ENCODE data around the gene DEPP1. TPM values are rescaled to one million over a fixed set of nuclear protein-coding genes. Genes with fewer than 3 reads are reported as not detected.

The DEPP1 gene
- total and polyA plus RNA-seq, 9 donors, result 35.6 to 603 (median 174) TPM

- peak overlapping the region; percentile 69 for H3K4me3 ChIP-seq
- no peaks in the 10 kb centered on the region for H3K36me3 ChIP-seq
- H3K27ac ChIP-seq, result peak overlapping the region; percentile 37 to 84
- H3K4me1 ChIP-seq (ENCODE audit: insufficient read depth), result peaks cover 34% of the 10 kb centered on the region
- DNase-seq, result peak in 3 of 5 donors; percentile 29 to 40 (median 36)
- H3K27me3 ChIP-seq, result no peaks in the 10 kb centered on the region
- TF ChIP-seq EP300 (IDR thresholded peaks at IDR 0.05) (no peak), POLR2A (IDR thresholded peaks at IDR 0.05) (peak; percentile 19)
- TF ChIP-seq, protein P1, sequence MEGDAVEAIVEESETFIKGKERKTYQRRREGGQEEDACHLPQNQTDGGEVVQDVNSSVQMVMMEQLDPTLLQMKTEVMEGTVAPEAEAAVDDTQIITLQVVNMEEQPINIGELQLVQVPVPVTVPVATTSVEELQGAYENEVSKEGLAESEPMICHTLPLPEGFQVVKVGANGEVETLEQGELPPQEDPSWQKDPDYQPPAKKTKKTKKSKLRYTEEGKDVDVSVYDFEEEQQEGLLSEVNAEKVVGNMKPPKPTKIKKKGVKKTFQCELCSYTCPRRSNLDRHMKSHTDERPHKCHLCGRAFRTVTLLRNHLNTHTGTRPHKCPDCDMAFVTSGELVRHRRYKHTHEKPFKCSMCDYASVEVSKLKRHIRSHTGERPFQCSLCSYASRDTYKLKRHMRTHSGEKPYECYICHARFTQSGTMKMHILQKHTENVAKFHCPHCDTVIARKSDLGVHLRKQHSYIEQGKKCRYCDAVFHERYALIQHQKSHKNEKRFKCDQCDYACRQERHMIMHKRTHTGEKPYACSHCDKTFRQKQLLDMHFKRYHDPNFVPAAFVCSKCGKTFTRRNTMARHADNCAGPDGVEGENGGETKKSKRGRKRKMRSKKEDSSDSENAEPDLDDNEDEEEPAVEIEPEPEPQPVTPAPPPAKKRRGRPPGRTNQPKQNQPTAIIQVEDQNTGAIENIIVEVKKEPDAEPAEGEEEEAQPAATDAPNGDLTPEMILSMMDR (IDR thresholded peaks at IDR 0.05), result no peak
- H3K9me3 ChIP-seq, result peaks cover 0 to 7% of the 10 kb centered on the region in 2 donors
- intact Hi-C loops (cut with DNase I), result no loop called here
- WGBS, 3 donors, result 78 to 86% (median 79%) methylated on average over 9 of the region's 9 CpGs
Measured at GRCh38 chr10:44976352-44977198, 2.0 kb downstream of the DEPP1 start.

DNA sequence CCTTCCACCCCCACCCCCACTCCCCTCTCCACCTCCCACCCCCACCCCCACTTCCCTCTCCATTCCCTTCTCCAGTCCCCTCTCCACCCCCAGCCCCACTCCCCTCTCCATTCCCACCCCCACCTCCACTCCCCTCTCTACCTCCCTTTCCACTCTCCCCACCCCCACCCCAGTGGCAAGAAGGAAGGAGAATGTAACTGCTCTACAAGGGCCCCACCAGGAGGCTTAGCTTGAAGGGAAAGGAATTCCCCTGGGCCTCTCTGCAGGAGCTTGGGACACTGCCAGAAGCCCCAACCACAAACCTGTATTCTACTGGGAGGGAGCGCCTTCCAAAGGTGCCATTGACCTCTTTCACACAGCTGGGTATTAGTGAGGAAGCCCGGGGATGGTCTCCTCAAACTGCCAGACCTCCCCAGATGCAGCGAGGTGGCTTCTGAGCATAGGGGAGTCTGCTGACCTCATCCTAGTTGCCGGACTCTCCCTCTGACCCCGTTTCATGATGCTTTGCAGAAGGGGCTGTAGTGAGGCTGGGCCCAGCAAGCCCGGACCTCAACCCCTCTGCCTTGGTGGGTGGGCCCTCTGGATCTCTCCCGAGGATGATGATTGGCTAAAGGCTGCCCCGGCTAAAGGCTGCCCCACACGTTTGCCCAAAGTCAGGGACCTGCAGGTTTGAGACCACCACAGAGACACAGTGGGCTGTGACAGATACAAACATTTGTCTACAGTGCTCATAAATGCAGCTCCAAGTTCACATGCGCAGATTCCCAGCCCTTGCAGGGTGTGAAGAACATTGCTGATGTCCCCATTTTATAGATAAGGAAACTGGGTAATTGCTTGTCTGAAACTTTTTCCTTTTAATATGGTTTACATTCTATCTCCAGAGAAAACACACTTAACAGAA lies 2.9 kb downstream of the DEPP1 start:
- Histone ChIP-seq H3K4me3 (peak overlapping the region; percentile 69), H3K36me3 (no peaks in the 10 kb centered on the region), H3K27me3 (no peaks in the 10 kb centered on the region), H3K9me3 (peaks cover 0 to 7% of the 10 kb centered on the region in 2 donors), H3K4me1 (ENCODE audit: insufficient read depth) (peaks cover 29% of the 10 kb centered on the region), H3K27ac (peak overlapping the region; percentile 73 to 84)
- 25 to 34% (median 34%) methylated on average over 10 of the region's 10 CpGs for WGBS, 3 donors
- peak; percentile 54 to 77 (median 65) for DNase-seq
- intact Hi-C loops (cut with DNase I), result loop anchor here in 1 of 4 donors (2.0 kb wide), 1 partner anchor 21 kb away; no protein-coding TSS in a partner anchor
- TF ChIP-seq, protein P1 (IDR thresholded peaks at IDR 0.05), result no peak
- TF ChIP-seq POLR2A (IDR thresholded peaks at IDR 0.05) (no peak), EP300 (IDR thresholded peaks at IDR 0.05) (no peak)

- TF ChIP-seq, protein P1 (IDR thresholded peaks at IDR 0.05), result peak; percentile 91 to 96 (median 95)
- TF ChIP-seq POLR2A (IDR thresholded peaks at IDR 0.05) (peak; percentile 32), EP300 (IDR thresholded peaks at IDR 0.05) (no peak)
- H3K27ac ChIP-seq, result peak overlapping the region; percentile 73 to 84
- H3K4me3 ChIP-seq, result peak overlapping the region; percentile 69
- peaks cover 24% of the 10 kb centered on the region for H3K4me1 ChIP-seq (ENCODE audit: insufficient read depth)
- peaks cover 0 to 7% of the 10 kb centered on the region in 2 donors for H3K9me3 ChIP-seq
- WGBS, 3 donors, result 1 to 3% (median 2%) methylated on average over 45 to 46 of the region's 46 CpGs
- peak; percentile 73 to 86 (median 78) for DNase-seq
- intact Hi-C loops (cut with DNase I), result loop anchor here in 1 of 4 donors (1.0 to 2.0 kb wide), 2 partner anchors 22 to 41 kb away; no protein-coding TSS in a partner anchor
- H3K27me3 ChIP-seq, result no peaks in the 10 kb centered on the region
- no peaks in the 10 kb centered on the region for H3K36me3 ChIP-seq
Measured at GRCh38 chr10:44974628-44975430, 3.8 kb downstream of the DEPP1 start.
